ENCODE results near the gene DIAPH1.
"Not testable (repeated sequence)": the region's sequence is repeated elsewhere in the genome, so short reads cannot be mapped to it uniquely, and the experiment has no call there.

The DIAPH1 gene

GRCh38 chr5:141615991-141616720 is 2.6 kb downstream of the DIAPH1 start:
- ATAC-seq (ENCODE audit: low read depth) (no peak), DNase-seq (ENCODE audit: low spot score) (no peak)
- Histone ChIP-seq H3K4me1 (ENCODE audit: insufficient read depth, poor library complexity, severe bottlenecking) (peaks cover 11% of the 10 kb centered on the region), H3K4me3 (ENCODE audit: severe bottlenecking) (no peak overlapping the region), H3K27ac (ENCODE audit: poor library complexity, severe bottlenecking) (no peak overlapping the region), H3K36me3 (ENCODE audit: low read depth) (peaks cover 64% of the 10 kb centered on the region), H3K27me3 (ENCODE audit: insufficient read depth, poor library complexity, severe bottlenecking) (no peaks in the 10 kb centered on the region), H3K9me3 (ENCODE audit: severe bottlenecking) (no peaks in the 10 kb centered on the region)
- TF ChIP-seq CTCF (IDR thresholded peaks at IDR 0.05; ENCODE audit: poor library complexity, severe bottlenecking), result no peak

GRCh38 chr5:141613344-141613743 is 5.5 kb downstream of the DIAPH1 start:
- Histone ChIP-seq H3K27me3 (ENCODE audit: insufficient read depth, poor library complexity, severe bottlenecking) (no peaks in the 10 kb centered on the region), H3K27ac (ENCODE audit: poor library complexity, severe bottlenecking) (no peak overlapping the region), H3K9me3 (ENCODE audit: severe bottlenecking) (no peaks in the 10 kb centered on the region), H3K4me3 (ENCODE audit: severe bottlenecking) (no peak overlapping the region), H3K4me1 (ENCODE audit: insufficient read depth, poor library complexity, severe bottlenecking) (peaks cover 11% of the 10 kb centered on the region), H3K36me3 (ENCODE audit: low read depth) (peaks cover 72% of the 10 kb centered on the region)
- DNase-seq (ENCODE audit: low spot score) (no peak), ATAC-seq (ENCODE audit: low read depth) (no peak)
- TF ChIP-seq CTCF (IDR thresholded peaks at IDR 0.05; ENCODE audit: poor library complexity, severe bottlenecking), result no peak

GRCh38 chr5:141611289-141611688 is 7.5 kb downstream of the DIAPH1 start:
- no peak for TF ChIP-seq CTCF (IDR thresholded peaks at IDR 0.05; ENCODE audit: poor library complexity, severe bottlenecking)
- H3K4me3 ChIP-seq (ENCODE audit: severe bottlenecking), result no peak overlapping the region
- no peak for ATAC-seq (ENCODE audit: low read depth)
- no peak overlapping the region for H3K27ac ChIP-seq (ENCODE audit: poor library complexity, severe bottlenecking)
- DNase-seq (ENCODE audit: low spot score), result no peak
- H3K36me3 ChIP-seq (ENCODE audit: low read depth), result peaks cover 63% of the 10 kb centered on the region
- no peaks in the 10 kb centered on the region for H3K27me3 ChIP-seq (ENCODE audit: insufficient read depth, poor library complexity, severe bottlenecking)
- H3K9me3 ChIP-seq (ENCODE audit: severe bottlenecking), result no peaks in the 10 kb centered on the region
- H3K4me1 ChIP-seq (ENCODE audit: insufficient read depth, poor library complexity, severe bottlenecking), result peaks cover 15% of the 10 kb centered on the region

GRCh38 chr5:141609921-141610320 is 8.9 kb downstream of the DIAPH1 start:
- Histone ChIP-seq H3K4me1 (ENCODE audit: insufficient read depth, poor library complexity, severe bottlenecking) (peaks cover 28% of the 10 kb centered on the region), H3K36me3 (ENCODE audit: low read depth) (peaks cover 56% of the 10 kb centered on the region)
- not testable (repeated sequence) for H3K27ac ChIP-seq (ENCODE audit: poor library complexity, severe bottlenecking); H3K9me3 ChIP-seq (ENCODE audit: severe bottlenecking); H3K27me3 ChIP-seq (ENCODE audit: insufficient read depth, poor library complexity, severe bottlenecking); DNase-seq (ENCODE audit: low spot score); H3K4me3 ChIP-seq (ENCODE audit: severe bottlenecking); ATAC-seq (ENCODE audit: low read depth)

- no peak for DNase-seq (ENCODE audit: low spot score)
- Histone ChIP-seq H3K9me3 (ENCODE audit: severe bottlenecking) (no peaks in the 10 kb centered on the region), H3K4me3 (ENCODE audit: severe bottlenecking) (no peak overlapping the region), H3K4me1 (ENCODE audit: insufficient read depth, poor library complexity, severe bottlenecking) (peaks cover 36% of the 10 kb centered on the region), H3K36me3 (ENCODE audit: low read depth) (peaks cover 56% of the 10 kb centered on the region), H3K27me3 (ENCODE audit: insufficient read depth, poor library complexity, severe bottlenecking) (no peaks in the 10 kb centered on the region), H3K27ac (ENCODE audit: poor library complexity, severe bottlenecking) (peak overlapping the region; percentile 4)
- ATAC-seq (ENCODE audit: low read depth), result no peak
- TF ChIP-seq CTCF (IDR thresholded peaks at IDR 0.05; ENCODE audit: poor library complexity, severe bottlenecking), result no peak
These were observed 9.8 kb downstream of the DIAPH1 start for GRCh38 chr5:141609044-141609443.

Measured in RWPE2 (cell line).